IMR-90 (cell line): ENCODE measurements around the gene DUSP8. TPM values are rescaled to one million over a fixed set of nuclear protein-coding genes. Genes with fewer than 3 reads are reported as not detected.

ENCODE experiments used
- ATAC-seq: fragments of 200-7000 bp; cut with Tn5 transposase; 2 replicates; pipeline ENCODE4 v1.9.1; 2020; ENCODE audit warnings: low read depth, mild to moderate bottlenecking, moderate library complexity
- BruUV-seq: library from RNA; stranded (reverse); fragments of 400-500 nt; replicated peaks from 2 replicates; lab custom pipeline; 2021; lab: Mats Ljungman, UMichigan
- CTCF ChIA-PET: fragments of 300-600 bp; formaldehyde crosslinking; extraction: SDS; loops from one replicate; lab custom pipeline; 2021; ENCODE audit warnings: antibody characterized with exemption; lab: Yijun Ruan, JAX
- POLR2A ChIA-PET: fragments of 300-600 bp; sonication (Branson Sonifier 250); formaldehyde crosslinking; loops from one replicate; lab custom pipeline; 2022; ENCODE audit warnings: antibody characterized with exemption; ENCODE audit not compliant: unreplicated experiment; lab: Charles Lee
- DNase-seq: peaks from one replicate; pipeline ENCODE4 v3.0.0; 2013
- H2AFZ ChIP-seq: replicated peaks from 2 replicates; pipeline ENCODE3; 2013; ENCODE audit warnings: low read length, mild to moderate bottlenecking; ENCODE audit not compliant: poor library complexity
- H2AK5ac ChIP-seq: 2 replicates; pipeline ENCODE4 v1.6.1; 2013; ENCODE audit warnings: low read depth, low read length, inconsistent platforms
- H2AK9ac ChIP-seq: replicated peaks from 2 replicates; pipeline ENCODE3; 2013; ENCODE audit warnings: mild to moderate bottlenecking, low read depth, low read length, moderate library complexity; ENCODE audit not compliant: poor library complexity
- H2BK120ac ChIP-seq: 2 replicates; pipeline ENCODE4 v1.6.1; 2013; ENCODE audit warnings: low read depth, low read length, inconsistent platforms
- H2BK15ac ChIP-seq: 3 replicates; pipeline ENCODE4 v1.6.1; 2013; ENCODE audit warnings: low read depth, low read length, inconsistent platforms
- H2BK20ac ChIP-seq: 2 replicates; pipeline ENCODE4 v1.6.1; 2013; ENCODE audit warnings: low read depth, mild to moderate bottlenecking, inconsistent platforms, low read length, moderate library complexity
- H2BK5ac ChIP-seq: 2 replicates; pipeline ENCODE4 v1.6.1; 2013; ENCODE audit warnings: mild to moderate bottlenecking, low read depth, low read length, inconsistent platforms; ENCODE audit not compliant: poor library complexity, severe bottlenecking
- H3K14ac ChIP-seq: replicated peaks from 2 replicates; pipeline ENCODE4 v1.6.1; 2013; ENCODE audit warnings: low read depth, low read length, inconsistent platforms
- H3K18ac ChIP-seq: 2 replicates; pipeline ENCODE4 v1.6.1; 2013; ENCODE audit warnings: low read depth, low read length, control low read depth
- H3K23ac ChIP-seq: 2 replicates; pipeline ENCODE4 v1.6.1; 2013; ENCODE audit warnings: low read depth, low read length, inconsistent platforms
- H3K27ac ChIP-seq: 2 replicates; pipeline ENCODE4 v1.5.1; 2013; ENCODE audit warnings: mild to moderate bottlenecking, control low read depth, low read length; ENCODE audit not compliant: insufficient read depth
- H3K27me3 ChIP-seq: 2 replicates; pipeline ENCODE4 v1.6.1; 2013; ENCODE audit warnings: low read length; ENCODE audit not compliant: control insufficient read depth, insufficient read depth
- H3K36me3 ChIP-seq: 2 replicates; pipeline ENCODE4 v1.6.1; 2013; ENCODE audit warnings: low read length, mixed read lengths; ENCODE audit not compliant: control insufficient read depth, insufficient read depth
- H3K4ac ChIP-seq: 2 replicates; pipeline ENCODE4 v1.6.1; 2013; ENCODE audit warnings: low read depth, low read length, inconsistent platforms
- H3K4me1 ChIP-seq: 2 replicates; pipeline ENCODE4 v1.6.1; 2013; ENCODE audit warnings: low read length, mixed read lengths; ENCODE audit not compliant: control insufficient read depth, insufficient read depth
- H3K4me2 ChIP-seq: 2 replicates; pipeline ENCODE4 v1.6.1; 2013; ENCODE audit warnings: low read depth, mild to moderate bottlenecking, control low read depth, low read length, moderate library complexity
- H3K4me3 ChIP-seq: 2 replicates; pipeline ENCODE4 v1.5.1; 2013; ENCODE audit warnings: low read depth, mild to moderate bottlenecking, control low read depth, low read length, moderate library complexity; ENCODE audit not compliant: insufficient read depth
- H3K56ac ChIP-seq: 2 replicates; pipeline ENCODE4 v1.6.1; 2013; ENCODE audit warnings: low read length, inconsistent platforms; ENCODE audit not compliant: insufficient read depth; ENCODE audit errors: extremely low read depth
- H3K79me1 ChIP-seq, 2 experiments: 2 replicates each; pipeline ENCODE4 v1.6.1; 2013; ENCODE audit warnings: low read length in 2 of 2, inconsistent platforms in 1 of 2, low read depth in 1 of 2
- H3K9ac ChIP-seq: 2 replicates; pipeline ENCODE4 v1.6.1; 2013; ENCODE audit warnings: low read depth, low read length, control low read depth
- H3K9me1 ChIP-seq: 2 replicates; pipeline ENCODE4 v1.6.1; 2013; ENCODE audit warnings: low read length, inconsistent platforms; ENCODE audit not compliant: insufficient read depth
- H3K9me3 ChIP-seq: 2 replicates; pipeline ENCODE4 v1.6.1; 2013; ENCODE audit warnings: low read length; ENCODE audit not compliant: control insufficient read depth, insufficient read depth
- H4K20me1 ChIP-seq: 2 replicates; pipeline ENCODE4 v1.6.1; 2013; ENCODE audit warnings: low read length, inconsistent platforms; ENCODE audit not compliant: insufficient read depth
- H4K5ac ChIP-seq: 2 replicates; pipeline ENCODE4 v1.6.1; 2013; ENCODE audit warnings: mild to moderate bottlenecking, low read depth, low read length, control low read depth
- H4K8ac ChIP-seq, 2 experiments: 2 replicates each; pipeline ENCODE4 v1.6.1; 2013; ENCODE audit warnings: low read depth in 2 of 2, low read length in 2 of 2, control low read depth in 1 of 2, inconsistent platforms in 1 of 2
- H4K91ac ChIP-seq: 2 replicates; pipeline ENCODE4 v1.6.1; 2013; ENCODE audit warnings: low read depth, low read length, inconsistent platforms; ENCODE audit not compliant: insufficient read depth
- BHLHE40 ChIP-seq: fragments of 150-350 bp; IDR thresholded peaks from 2 replicates; pipeline ENCODE4 v1.6.1; 2016; ENCODE audit warnings: mild to moderate bottlenecking, low read depth, low read length
- MXI1 ChIP-seq: IDR thresholded peaks from 2 replicates; pipeline ENCODE4 v1.6.1; 2012; ENCODE audit warnings: low read depth, mild to moderate bottlenecking, low read length, moderate library complexity, borderline replicate concordance
- RAD21 ChIP-seq: IDR thresholded peaks from 2 replicates; pipeline ENCODE4 v1.6.1; 2012; ENCODE audit warnings: low read length, improper control_type of control experiment
- WGBS, 2 experiments: methylation state at CpG; one replicate each; pipeline versions ENCODE4 v1.1.5 to v1.1.7; 2013; ENCODE audit warnings: missing lambda C conversion rate in 2 of 2; ENCODE audit not compliant: insufficient read length in 1 of 2; ENCODE audit errors: extremely low coverage in 2 of 2; 5-methylcytosine and 5-hydroxymethylcytosine counted together
- dilution Hi-C: fragments of 300-500 bp; cut with HindIII; formaldehyde crosslinking; loops from one replicate; pipeline ENCODE4 v1.14.3; 2018; ENCODE audit warnings: low sequenced_read_pairs; ENCODE audit not compliant: unreplicated experiment
- in situ Hi-C: fragments of 300-500 bp; cut with MboI; formaldehyde crosslinking; loops from 3 replicates; pipeline ENCODE4 v1.14.3; 2019; ENCODE audit warnings: low sequenced_read_pairs, inconsistent platforms, mixed read lengths
- intact Hi-C: fragments of 100-400 bp; cut with micrococcal nuclease; formaldehyde crosslinking; loops from 2 replicates; pipeline ENCODE4 v1.10.0; 2022
- polyA plus RNA-seq, 3 experiments: library from polyadenylated mRNA; depleted of rRNA; stranded (reverse); fragments of >200 nt; gene quantifications; 2 replicates each; pipeline ENCODE4 v1.2.3, GENCODE V29; 2012; ENCODE audit warnings: low replicate concordance in 1 of 3
- total RNA-seq: library from RNA; depleted of rRNA; stranded (reverse); fragments of >200 nt; gene quantifications from 2 replicates; pipeline ENCODE4 v1.2.3, GENCODE V29; 2012

DUSP8 gene
- total and polyA plus RNA-seq, 2 of the 4 experiments (the other 2 are of a cell fraction), result 0.72 to 4.2 TPM

- no peak overlapping the region for H2BK20ac ChIP-seq
- H2BK5ac ChIP-seq, result no peak overlapping the region
- WGBS, 2 experiments, result 94% methylated on average over 5 of the region's 21 CpGs; no CpG with 5 or more reads in 1 of the 2 experiments
- no peak overlapping the region for H3K23ac ChIP-seq
- intact Hi-C loops, result no loop called here
- no peak overlapping the region for H3K4me2 ChIP-seq
- H3K4me3 ChIP-seq, result no peak overlapping the region
- CTCF ChIA-PET, result interaction anchor here (1.5 kb wide), 1 partner anchor 53 kb away, joined by 3 read pairs; no protein-coding TSS in a partner anchor
- H3K36me3 ChIP-seq, result no peaks in the 10 kb centered on the region
- POLR2A ChIA-PET, result no interaction called here
- H3K18ac ChIP-seq, result no peak overlapping the region
- H3K27me3 ChIP-seq, result no peaks in the 10 kb centered on the region
- H3K27ac ChIP-seq, result no peak overlapping the region
- H2BK120ac ChIP-seq, result no peak overlapping the region
- dilution Hi-C loops, result no loop called here
- H2BK15ac ChIP-seq, result no peak overlapping the region
- H3K4me1 ChIP-seq, result peaks cover 9% of the 10 kb centered on the region
- H4K20me1 ChIP-seq, result peaks cover 88% of the 10 kb centered on the region
- TF ChIP-seq BHLHE40 (no peak), MXI1 (no peak), RAD21 (no peak)
- no TSS peak for BruUV-seq
- no peak for ATAC-seq
- H3K79me1 ChIP-seq, result peaks cover 28 to 56% of the 10 kb centered on the region in 2 experiments
- no peak overlapping the region for H2AK9ac ChIP-seq
- peaks cover 5% of the 10 kb centered on the region; the same call in 1 of the 2 replicates for H3K9me1 ChIP-seq
- H3K9me3 ChIP-seq, result no peaks in the 10 kb centered on the region
- no peak overlapping the region for H2AFZ ChIP-seq
- no peak overlapping the region for H3K4ac ChIP-seq
- H3K14ac ChIP-seq, result no peak overlapping the region
- H3K9ac ChIP-seq, result no peak overlapping the region
- no peak for DNase-seq
- no peak overlapping the region for H4K8ac ChIP-seq
- H3K56ac ChIP-seq, result no peak overlapping the region
- no peak overlapping the region for H4K5ac ChIP-seq
- in situ Hi-C loops, result loop anchor here (25.0 kb wide), 1 partner anchor 309 kb away; the partner anchor contains the start of gene MUC5B
- no peak overlapping the region for H2AK5ac ChIP-seq
- H4K91ac ChIP-seq, result no peak overlapping the region
Measured at GRCh38 chr11:1521382-1522080, 50.5 kb downstream of the DUSP8 start.
